ENCODE data around the gene FZD4. TPM values are rescaled to one million over a fixed set of nuclear protein-coding genes. Genes with fewer than 3 reads are reported as not detected.
"Not testable (repeated sequence)": the region's sequence is repeated elsewhere in the genome, so short reads cannot be mapped to it uniquely, and the experiment has no call there.

The FZD4 gene
- total RNA-seq, 1 donor from 2014 or later: 0.11 TPM

- no peaks in the 10 kb centered on the region for H3K9me3 Mint-ChIP-seq
- H3K4me3 Mint-ChIP-seq (ENCODE audit: low read depth): no peak overlapping the region
- no peaks in the 10 kb centered on the region for H3K36me3 Mint-ChIP-seq (ENCODE audit: low read depth)
- intact Hi-C loops (cut with micrococcal nuclease): no loop called here
- no peak overlapping the region for H3K27ac Mint-ChIP-seq
- no peak for DNase-seq (ENCODE audit: low spot score)
- peaks cover 10% of the 10 kb centered on the region for H3K27me3 Mint-ChIP-seq (ENCODE audit: low read depth)
- no peaks in the 10 kb centered on the region for H3K4me1 Mint-ChIP-seq (ENCODE audit: low read depth)
Observed at GRCh38 chr11:86987679-86988078, 32.5 kb upstream of the FZD4 start.

GRCh38 chr11:86984701-86985100, 29.5 kb upstream of the FZD4 start:
- no peaks in the 10 kb centered on the region for H3K36me3 Mint-ChIP-seq (ENCODE audit: low read depth)
- H3K4me1 Mint-ChIP-seq (ENCODE audit: low read depth): no peaks in the 10 kb centered on the region
- H3K27ac Mint-ChIP-seq: no peak overlapping the region
- H3K9me3 Mint-ChIP-seq: no peaks in the 10 kb centered on the region
- no peak overlapping the region for H3K4me3 Mint-ChIP-seq (ENCODE audit: low read depth)
- intact Hi-C loops (cut with micrococcal nuclease): no loop called here
- peaks cover 6% of the 10 kb centered on the region for H3K27me3 Mint-ChIP-seq (ENCODE audit: low read depth)
- DNase-seq (ENCODE audit: low spot score): no peak

- Mint-ChIP-seq H3K4me3 (ENCODE audit: low read depth) (no peak overlapping the region), H3K27ac (no peak overlapping the region), H3K27me3 (ENCODE audit: low read depth) (peaks cover 4% of the 10 kb centered on the region), H3K4me1 (ENCODE audit: low read depth) (no peaks in the 10 kb centered on the region), H3K36me3 (ENCODE audit: low read depth) (no peaks in the 10 kb centered on the region), H3K9me3 (no peaks in the 10 kb centered on the region)
- intact Hi-C loops (cut with micrococcal nuclease): no loop called here
- no peak for DNase-seq (ENCODE audit: low spot score)
Observed at GRCh38 chr11:86983021-86983488, 27.9 kb upstream of the FZD4 start.

DNA sequence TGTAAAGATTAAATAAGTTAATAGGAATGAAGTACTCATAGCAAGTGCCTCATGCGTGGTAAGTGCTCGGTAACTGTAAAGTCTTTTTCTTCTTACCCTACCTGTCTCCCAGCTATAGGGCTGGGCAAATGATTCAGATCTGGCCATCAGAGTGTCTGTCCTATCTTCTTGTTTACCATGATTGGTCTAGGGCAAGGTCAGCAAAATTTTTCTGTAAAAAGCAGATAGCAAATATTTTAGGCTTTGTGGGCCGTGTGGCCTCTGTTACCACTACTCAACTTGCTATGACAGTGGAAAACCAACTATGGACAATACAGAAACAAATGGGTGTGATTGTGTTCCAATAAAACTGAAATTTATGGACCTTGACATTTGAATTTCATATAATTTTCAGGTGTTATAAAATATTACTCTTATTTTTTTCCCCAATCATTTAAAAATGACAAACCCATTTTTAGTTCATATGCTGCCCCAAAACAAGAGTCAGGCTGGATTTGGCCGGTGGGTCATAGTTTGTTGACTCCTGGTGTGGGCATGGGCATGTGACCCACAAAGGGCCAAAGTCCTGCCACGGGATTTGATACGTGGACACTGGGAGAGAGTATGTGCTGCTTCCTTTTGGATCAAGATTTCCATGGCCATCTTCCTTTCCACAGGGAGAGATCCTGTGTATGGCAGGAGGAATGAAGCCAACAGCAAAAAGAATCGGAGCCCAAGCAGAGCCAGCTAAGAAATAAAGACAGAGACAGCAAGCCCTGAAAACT, 26.8 kb upstream of the FZD4 start:
- intact Hi-C loops (cut with micrococcal nuclease): no loop called here
- no peak for DNase-seq (ENCODE audit: low spot score)
- Mint-ChIP-seq H3K4me1 (ENCODE audit: low read depth) (no peaks in the 10 kb centered on the region), H3K36me3 (ENCODE audit: low read depth) (no peaks in the 10 kb centered on the region), H3K4me3 (ENCODE audit: low read depth) (no peak overlapping the region), H3K9me3 (no peaks in the 10 kb centered on the region), H3K27ac (no peak overlapping the region), H3K27me3 (ENCODE audit: low read depth) (peaks cover 2% of the 10 kb centered on the region)

GRCh38 chr11:86980086-86980796, 25.0 kb upstream of the FZD4 start:
- Mint-ChIP-seq H3K4me3 (ENCODE audit: low read depth) (no peak overlapping the region), H3K36me3 (ENCODE audit: low read depth) (no peaks in the 10 kb centered on the region), H3K4me1 (ENCODE audit: low read depth) (no peaks in the 10 kb centered on the region), H3K27ac (no peak overlapping the region), H3K27me3 (ENCODE audit: low read depth) (peaks cover 2% of the 10 kb centered on the region), H3K9me3 (no peaks in the 10 kb centered on the region)
- intact Hi-C loops (cut with micrococcal nuclease): no loop called here
- DNase-seq (ENCODE audit: low spot score): no peak

DNA sequence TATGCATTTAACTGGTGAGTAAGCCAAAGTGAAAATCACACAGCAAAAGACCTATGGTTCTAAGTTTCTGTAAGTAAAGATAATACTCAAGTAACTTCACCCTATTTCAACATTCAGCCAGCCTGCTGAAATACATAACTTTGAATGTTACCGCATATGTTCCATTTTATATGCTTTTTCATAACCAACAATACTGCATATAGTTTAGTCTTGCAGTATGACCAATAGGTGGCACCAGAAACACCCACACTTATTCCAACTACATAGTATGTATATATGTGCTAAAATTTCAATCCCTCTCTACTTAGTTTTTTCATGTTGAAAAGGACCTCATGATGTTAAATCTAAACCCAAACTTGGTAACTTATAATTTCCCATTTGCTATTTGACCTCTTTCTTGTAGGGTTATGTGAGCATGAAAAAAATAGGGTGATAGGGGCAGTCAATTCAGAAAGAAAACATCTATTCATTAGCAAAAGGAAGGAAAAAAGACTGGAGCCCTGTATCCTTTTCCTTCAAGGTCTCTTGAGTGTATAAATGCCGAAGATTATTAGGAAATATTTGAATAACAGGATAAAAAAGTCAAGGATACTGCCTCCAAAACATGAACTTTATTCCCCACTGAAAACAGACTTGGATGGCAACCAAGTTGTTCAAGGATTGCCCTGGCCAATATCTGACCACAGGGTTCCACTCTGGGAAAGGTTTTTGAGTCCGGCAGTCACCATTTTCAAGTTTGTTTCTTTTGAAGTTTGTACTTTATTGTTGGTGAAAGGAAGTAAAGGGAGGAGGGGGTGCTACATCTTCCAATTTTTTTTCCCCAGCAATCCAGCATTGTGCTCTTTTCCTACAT, 23.8 kb upstream of the FZD4 start:
- peaks cover 2% of the 10 kb centered on the region for H3K27me3 Mint-ChIP-seq (ENCODE audit: low read depth)
- intact Hi-C loops (cut with micrococcal nuclease): loop anchor here (1.0 kb wide), 1 partner anchor 311 kb away; no protein-coding TSS in a partner anchor
- H3K4me1 Mint-ChIP-seq (ENCODE audit: low read depth): no peaks in the 10 kb centered on the region

DNA sequence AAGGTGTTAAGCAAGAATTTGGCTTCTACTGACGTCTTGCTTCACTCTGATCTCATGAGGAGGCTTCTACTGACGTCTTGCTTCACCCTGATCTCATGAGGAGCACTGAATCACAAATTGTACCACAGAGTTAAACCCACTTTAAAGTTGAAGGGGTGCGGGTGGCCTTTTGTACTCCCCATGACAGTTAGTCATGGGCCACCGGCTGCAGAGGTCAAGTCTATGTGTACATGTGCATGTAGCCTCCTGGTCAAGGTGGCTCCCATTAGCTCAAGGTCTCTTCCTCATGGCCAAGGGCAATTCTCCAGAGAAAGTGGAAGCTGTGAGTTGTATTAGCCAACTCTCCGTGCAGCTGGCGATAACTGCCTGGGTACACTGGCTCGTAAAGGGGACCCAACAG, 23.1 kb upstream of the FZD4 start:
- Mint-ChIP-seq H3K36me3 (ENCODE audit: low read depth) (no peaks in the 10 kb centered on the region), H3K9me3 (peaks cover 11% of the 10 kb centered on the region), H3K27me3 (ENCODE audit: low read depth) (peaks cover 2% of the 10 kb centered on the region), H3K4me1 (ENCODE audit: low read depth) (no peaks in the 10 kb centered on the region), H3K4me3 (ENCODE audit: low read depth) (no peak overlapping the region), H3K27ac (no peak overlapping the region)
- no peak for DNase-seq (ENCODE audit: low spot score)
- intact Hi-C loops (cut with micrococcal nuclease): no loop called here

More for the DNA sequence above, 23.8 kb upstream of the FZD4 start:
- Mint-ChIP-seq H3K36me3 (ENCODE audit: low read depth) (no peaks in the 10 kb centered on the region), H3K4me3 (ENCODE audit: low read depth) (no peak overlapping the region), H3K27ac (no peak overlapping the region), H3K9me3 (peaks cover 4% of the 10 kb centered on the region)
- no peak for DNase-seq (ENCODE audit: low spot score)

- Mint-ChIP-seq H3K36me3 (ENCODE audit: low read depth) (no peaks in the 10 kb centered on the region), H3K9me3 (peaks cover 18% of the 10 kb centered on the region), H3K27ac (no peak overlapping the region), H3K4me3 (ENCODE audit: low read depth) (no peak overlapping the region), H3K4me1 (ENCODE audit: low read depth) (no peaks in the 10 kb centered on the region), H3K27me3 (ENCODE audit: low read depth) (peaks cover 2% of the 10 kb centered on the region)
- DNase-seq (ENCODE audit: low spot score): no peak
- intact Hi-C loops (cut with micrococcal nuclease): no loop called here
Observed at GRCh38 chr11:86977441-86978050, 22.4 kb upstream of the FZD4 start.

DNA sequence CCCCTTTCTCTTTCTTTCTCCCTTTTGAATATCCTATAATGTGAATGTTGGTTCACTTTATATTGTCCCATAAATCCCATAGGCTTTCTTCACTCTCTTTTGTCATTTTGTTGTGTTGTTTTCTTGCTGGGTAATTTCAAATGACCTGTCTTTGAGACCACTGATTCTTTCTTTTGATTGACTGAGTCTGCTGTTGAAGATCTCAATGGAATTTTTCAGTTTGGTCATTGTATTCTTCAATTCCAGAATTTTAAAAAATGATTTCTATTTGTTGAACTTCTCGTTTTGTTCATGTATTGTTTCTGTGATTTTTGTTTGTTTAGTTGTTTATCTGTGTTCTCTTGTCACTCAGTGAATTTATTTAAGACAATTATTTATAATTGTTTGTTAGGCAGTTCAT, 17.5 kb upstream of the FZD4 start:
- Mint-ChIP-seq H3K9me3 (peaks cover 19% of the 10 kb centered on the region), H3K36me3 (ENCODE audit: low read depth) (no peaks in the 10 kb centered on the region), H3K27ac (no peak overlapping the region), H3K4me3 (ENCODE audit: low read depth) (no peak overlapping the region), H3K4me1 (ENCODE audit: low read depth) (no peaks in the 10 kb centered on the region), H3K27me3 (ENCODE audit: low read depth) (peaks cover 2% of the 10 kb centered on the region)
- no peak for DNase-seq (ENCODE audit: low spot score)
- intact Hi-C loops (cut with micrococcal nuclease): no loop called here

- H3K36me3 Mint-ChIP-seq (ENCODE audit: low read depth): no peaks in the 10 kb centered on the region
- no peak overlapping the region for H3K4me3 Mint-ChIP-seq (ENCODE audit: low read depth)
- DNase-seq (ENCODE audit: low spot score): no peak
- intact Hi-C loops (cut with micrococcal nuclease): no loop called here
- H3K27me3 Mint-ChIP-seq (ENCODE audit: low read depth): peaks cover 17% of the 10 kb centered on the region
- peaks cover 15% of the 10 kb centered on the region for H3K9me3 Mint-ChIP-seq
- H3K4me1 Mint-ChIP-seq (ENCODE audit: low read depth): no peaks in the 10 kb centered on the region
- no peak overlapping the region for H3K27ac Mint-ChIP-seq
Observed at GRCh38 chr11:86969258-86969657, 14.1 kb upstream of the FZD4 start.

DNA sequence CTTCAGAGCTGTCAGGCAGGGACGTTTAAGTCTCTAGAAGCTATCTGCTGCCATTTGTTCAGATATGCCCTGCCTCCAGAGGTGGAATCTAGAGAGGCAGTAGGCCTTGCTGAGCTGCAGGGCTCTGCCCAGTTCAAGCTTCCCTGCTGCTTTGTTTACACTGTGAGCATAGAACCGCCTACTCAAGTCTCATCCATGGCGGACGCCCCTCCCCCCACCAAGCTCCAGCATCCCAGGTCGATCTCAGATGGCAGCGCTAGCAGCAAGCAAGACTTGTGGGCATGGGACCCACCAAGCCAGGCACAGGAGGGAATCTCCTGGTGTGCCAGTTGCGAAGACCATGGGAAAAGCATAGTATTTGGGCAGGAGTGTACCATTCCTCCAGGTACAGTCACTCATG, 12.4 kb upstream of the FZD4 start:
- H3K4me3 Mint-ChIP-seq (ENCODE audit: low read depth); H3K9me3 Mint-ChIP-seq; intact Hi-C loops (cut with micrococcal nuclease); H3K27ac Mint-ChIP-seq; H3K4me1 Mint-ChIP-seq (ENCODE audit: low read depth); DNase-seq (ENCODE audit: low spot score); H3K36me3 Mint-ChIP-seq (ENCODE audit: low read depth): not testable (repeated sequence)
- peaks cover 32% of the 10 kb centered on the region for H3K27me3 Mint-ChIP-seq (ENCODE audit: low read depth)

DNA sequence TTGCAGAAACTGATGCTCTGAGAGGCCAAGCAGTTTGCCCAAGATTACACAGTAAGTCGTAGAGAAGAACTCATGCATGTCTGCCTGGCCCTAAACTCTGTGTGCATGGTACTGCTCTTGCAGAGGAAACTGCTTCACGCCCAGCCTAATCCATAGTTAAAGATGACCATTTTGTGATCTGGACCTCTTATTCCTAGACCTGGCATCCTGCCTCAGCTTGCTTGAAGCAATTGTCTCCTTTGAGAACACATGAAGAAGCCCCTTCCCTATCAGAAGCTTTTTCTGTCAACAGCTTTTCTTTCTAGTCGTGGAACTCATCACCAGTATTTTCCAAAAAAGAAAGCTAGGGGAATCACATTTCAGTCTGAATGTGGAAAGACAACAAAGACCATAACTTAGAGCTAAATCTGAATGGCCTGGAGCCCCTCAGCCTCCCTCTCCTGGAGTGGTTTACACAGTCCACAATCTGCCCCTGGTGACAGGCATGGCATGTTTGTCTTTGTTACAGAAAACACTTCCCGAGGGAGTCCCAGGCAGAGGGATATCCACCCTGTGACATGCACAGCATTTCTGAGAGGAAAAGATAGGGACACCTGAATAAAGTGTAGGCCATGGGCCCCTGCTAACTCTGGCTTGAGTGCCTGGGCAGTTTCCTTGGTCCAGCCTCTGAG, 2.9 kb upstream of the FZD4 start:
- H3K4me3 Mint-ChIP-seq (ENCODE audit: low read depth): no peak overlapping the region
- no peaks in the 10 kb centered on the region for H3K36me3 Mint-ChIP-seq (ENCODE audit: low read depth)
- H3K4me1 Mint-ChIP-seq (ENCODE audit: low read depth): peaks cover 10% of the 10 kb centered on the region
- H3K9me3 Mint-ChIP-seq: no peaks in the 10 kb centered on the region
- DNase-seq (ENCODE audit: low spot score): no peak
- intact Hi-C loops (cut with micrococcal nuclease): loop anchor here (5.0 kb wide), 3 partner anchors 34 to 344 kb away; no protein-coding TSS in a partner anchor
- H3K27me3 Mint-ChIP-seq (ENCODE audit: low read depth): peaks cover 73% of the 10 kb centered on the region
- H3K27ac Mint-ChIP-seq: no peak overlapping the region

Data from activated T-helper 2 cell treated with anti-CD3 and anti-CD28 coated beads, Interferon-gamma antibody, Interleukin-2, Interleukin-4, amounts not matched to agents 10 μg/mL and 5 μg/mL and 100 μg/mL, durations not matched to agents 14 hours and 24 hours and 36 hours (primary cell).